ENCODE measurements around the gene FGF19.
"Not testable (repeated sequence)": the region's sequence is repeated elsewhere in the genome, so short reads cannot be mapped to it uniquely, and the experiment has no call there.

The FGF19 gene

GRCh38 chr11:69696749-69697468 is 6.9 kb downstream of the FGF19 start:
- DNase-seq (ENCODE audit: low read depth in 2 of 3, low spot score in 1 of 3): no peak

- DNase-seq (ENCODE audit: low read depth in 2 of 3, low spot score in 1 of 3): not testable (repeated sequence)
Measured at GRCh38 chr11:69695995-69696394, 7.8 kb downstream of the FGF19 start.

GRCh38 chr11:69695581-69695980 is 8.2 kb downstream of the FGF19 start:
- DNase-seq (ENCODE audit: low read depth in 2 of 3, low spot score in 1 of 3): no peak

DNA sequence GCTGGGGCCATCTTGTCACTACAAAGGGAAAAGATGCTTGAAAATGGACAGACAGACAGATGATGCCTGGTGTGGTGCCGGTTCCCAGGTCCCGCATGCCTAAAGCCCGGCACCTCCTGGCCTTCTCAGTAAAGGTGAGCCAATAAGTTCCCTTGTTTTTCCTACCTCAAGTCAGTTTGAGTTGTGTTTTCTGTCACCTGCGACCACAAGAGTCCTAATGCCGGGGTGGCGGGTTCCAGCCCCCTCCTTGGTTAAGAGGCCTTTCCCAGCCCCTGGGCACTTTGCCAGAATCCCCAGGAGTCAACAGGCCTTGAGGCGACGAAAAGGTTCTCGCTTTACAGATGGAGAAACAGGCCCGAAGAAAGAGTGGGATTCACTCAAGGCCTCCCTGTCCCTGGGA is 9.0 kb downstream of the FGF19 start:
- DNase-seq (ENCODE audit: low read depth in 2 of 3, low spot score in 1 of 3): no peak

DNA sequence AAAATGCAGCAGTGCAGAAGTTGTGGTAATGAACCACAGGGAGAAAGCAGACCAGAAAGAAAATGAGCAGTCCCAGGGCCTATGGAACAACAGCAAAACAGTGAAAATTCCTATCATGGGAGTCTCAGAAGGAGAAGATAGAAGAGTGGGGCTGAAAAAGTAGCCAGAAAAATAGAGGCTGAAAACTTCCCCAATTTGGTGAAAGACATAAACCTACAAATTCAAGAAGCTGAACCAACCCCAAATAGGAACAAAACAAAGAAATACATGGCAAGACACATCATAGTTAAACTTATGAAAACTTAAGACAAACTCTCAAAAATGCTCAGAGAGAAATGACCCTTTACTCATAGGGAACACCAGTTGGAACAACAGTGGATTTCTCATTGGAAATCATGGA is 11.4 kb downstream of the FGF19 start:
- DNase-seq (ENCODE audit: low read depth in 2 of 3, low spot score in 1 of 3): no peak

- DNase-seq (ENCODE audit: low read depth in 2 of 3, low spot score in 1 of 3): no peak
Measured at GRCh38 chr11:69691463-69691862, 12.4 kb downstream of the FGF19 start.

DNA sequence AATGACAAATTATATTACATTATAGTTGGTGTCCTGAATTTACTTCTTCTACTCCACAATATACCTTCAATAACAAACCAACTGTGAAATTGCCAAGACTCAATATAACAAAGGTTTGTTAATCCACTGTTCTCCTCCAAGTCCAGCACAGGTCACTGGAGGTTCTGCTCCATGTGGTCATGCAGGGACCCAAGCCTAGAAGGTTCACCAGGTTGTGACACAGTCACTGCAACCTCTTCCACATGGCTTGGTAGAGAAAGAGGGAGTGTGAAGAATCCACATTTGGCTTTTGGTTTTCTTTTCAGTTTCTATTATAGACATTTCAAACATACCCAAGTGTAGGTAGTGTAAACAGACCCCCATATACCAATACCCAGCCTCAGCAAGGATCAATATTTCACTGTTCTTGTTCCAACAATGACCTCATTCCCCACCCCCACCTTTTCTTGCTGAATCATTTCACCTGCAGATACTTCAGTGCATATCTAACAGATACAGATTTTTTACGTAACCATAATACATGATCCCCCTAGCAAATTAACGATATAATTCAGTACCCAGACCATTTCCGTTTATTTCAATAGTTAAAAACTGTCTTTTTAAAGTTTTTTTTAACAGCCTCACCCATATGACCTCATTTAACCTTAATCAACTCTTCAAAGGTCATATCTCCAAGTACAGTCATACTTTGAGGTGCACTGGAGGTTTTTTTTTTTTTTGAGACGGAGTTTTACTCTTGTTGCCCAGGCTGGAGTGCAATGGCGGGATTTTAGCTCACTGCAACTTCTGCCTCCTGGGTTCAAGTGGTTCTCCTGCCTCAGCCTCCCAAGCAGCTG is 14.1 kb downstream of the FGF19 start:
- DNase-seq (ENCODE audit: low read depth in 2 of 3, low spot score in 1 of 3): no peak

GRCh38 chr11:69687969-69688771 is 15.7 kb downstream of the FGF19 start:
- DNase-seq (ENCODE audit: low read depth in 2 of 3, low spot score in 1 of 3): not testable (repeated sequence)

DNA sequence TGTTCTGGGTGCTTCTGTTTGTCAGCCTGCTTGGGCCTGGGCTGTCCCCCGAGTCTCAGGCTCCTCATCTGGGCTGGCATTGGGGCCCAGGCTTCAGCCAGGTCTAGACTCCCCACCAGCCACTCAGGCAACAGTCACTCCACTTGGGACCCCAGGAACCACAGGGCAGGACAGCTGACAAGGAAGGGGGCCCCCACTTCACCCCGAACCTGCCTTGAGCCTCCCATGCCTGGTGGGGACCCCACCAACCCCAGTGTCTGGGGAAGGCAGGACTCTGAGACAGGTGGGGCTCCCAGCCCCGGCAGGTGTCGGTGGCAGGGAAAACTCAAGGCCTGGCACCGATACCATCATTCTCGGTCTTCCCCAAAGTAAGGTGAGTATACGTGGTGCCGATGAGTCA is 17.0 kb downstream of the FGF19 start:
- no peak for DNase-seq (ENCODE audit: low read depth in 2 of 3, low spot score in 1 of 3)

DNA sequence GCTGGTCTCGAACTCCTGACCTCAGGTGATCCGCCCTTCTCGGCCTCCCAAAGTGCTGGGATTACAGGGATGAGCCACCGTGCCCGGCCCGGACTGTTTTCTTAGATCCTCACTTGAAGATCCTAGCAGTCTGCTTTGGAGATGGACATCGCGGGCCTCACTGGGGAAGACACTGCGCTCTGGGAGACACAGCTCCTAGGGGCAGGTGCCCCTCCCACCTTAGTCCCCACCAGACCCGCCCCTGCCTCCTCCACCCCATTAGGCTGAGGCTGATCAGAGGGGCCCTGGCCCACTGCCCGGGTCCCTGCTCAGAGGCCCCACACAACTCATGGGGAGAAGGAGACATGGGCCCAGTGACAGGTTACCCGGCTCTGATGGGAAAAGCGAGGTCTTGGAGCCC is 17.4 kb downstream of the FGF19 start:
- no peak for DNase-seq (ENCODE audit: low read depth in 2 of 3, low spot score in 1 of 3)

DNA sequence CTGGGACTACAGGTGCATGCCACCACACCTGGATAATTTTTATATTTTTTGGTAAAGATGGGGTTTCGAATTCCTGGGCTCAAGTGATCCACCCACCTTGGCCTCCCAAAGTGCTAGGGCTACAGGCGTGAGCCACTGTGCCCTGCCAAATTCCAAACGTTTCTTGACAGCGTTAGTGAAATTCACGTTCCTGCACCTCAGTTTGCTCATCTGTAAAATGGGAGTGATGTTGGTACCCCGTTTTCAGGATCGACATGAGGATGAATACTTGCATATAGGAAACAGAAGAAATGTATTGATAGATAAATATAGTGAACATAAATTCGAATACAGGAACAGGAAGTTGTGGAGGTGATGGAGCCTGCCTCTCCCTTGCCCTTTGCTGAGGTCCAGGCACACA is 18.5 kb downstream of the FGF19 start:
- DNase-seq (ENCODE audit: low read depth in 2 of 3, low spot score in 1 of 3): no peak

DNA sequence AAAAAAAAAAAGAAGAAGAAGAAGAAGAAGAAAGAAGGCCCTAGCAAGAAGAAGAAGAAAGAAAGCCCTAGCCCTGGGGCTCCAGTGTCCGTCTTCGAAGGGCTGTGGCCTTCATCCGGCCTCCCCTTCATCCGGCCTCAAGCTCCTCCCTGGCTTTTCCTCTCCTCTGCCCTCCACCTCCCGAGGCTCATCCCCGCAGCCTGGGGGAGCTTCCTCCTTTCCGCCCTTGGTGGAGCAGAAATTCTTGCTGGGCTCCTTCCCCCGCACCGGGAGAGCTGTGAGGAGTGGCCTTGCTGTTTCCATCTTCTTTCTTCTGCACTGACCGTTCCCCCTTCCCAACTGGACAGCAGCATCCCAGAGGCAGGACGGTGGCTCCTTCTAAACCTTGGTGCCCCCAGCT is 19.2 kb downstream of the FGF19 start:
- DNase-seq (ENCODE audit: low read depth in 2 of 3, low spot score in 1 of 3): no peak

GRCh38 chr11:69683764-69684333 is 20.0 kb downstream of the FGF19 start:
- no peak for DNase-seq (ENCODE audit: low read depth in 2 of 3, low spot score in 1 of 3)

GRCh38 chr11:69682681-69683326 is 21.0 kb downstream of the FGF19 start:
- DNase-seq (ENCODE audit: low read depth in 2 of 3, low spot score in 1 of 3): no peak

DNA sequence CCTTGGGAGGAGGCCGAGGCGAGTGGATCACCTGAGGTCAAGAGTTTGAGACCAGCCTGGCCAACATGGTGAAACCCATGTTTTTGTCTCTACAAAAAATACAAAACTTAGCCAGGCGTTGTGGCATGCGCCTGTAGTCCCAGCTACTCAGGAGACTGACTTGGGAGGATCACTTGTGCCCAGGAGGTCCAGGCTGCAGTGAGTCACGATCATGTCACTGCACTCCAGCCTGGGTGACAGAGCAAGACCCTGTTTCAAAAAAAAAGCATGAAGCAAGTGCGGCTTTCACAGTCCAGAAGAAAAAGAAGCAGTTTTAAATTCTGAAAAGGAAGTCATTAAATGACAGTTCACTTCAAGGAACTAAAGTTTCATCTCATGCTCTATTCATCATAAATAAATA is 21.6 kb downstream of the FGF19 start:
- no peak for DNase-seq (ENCODE audit: low read depth in 2 of 3, low spot score in 1 of 3)

DNA sequence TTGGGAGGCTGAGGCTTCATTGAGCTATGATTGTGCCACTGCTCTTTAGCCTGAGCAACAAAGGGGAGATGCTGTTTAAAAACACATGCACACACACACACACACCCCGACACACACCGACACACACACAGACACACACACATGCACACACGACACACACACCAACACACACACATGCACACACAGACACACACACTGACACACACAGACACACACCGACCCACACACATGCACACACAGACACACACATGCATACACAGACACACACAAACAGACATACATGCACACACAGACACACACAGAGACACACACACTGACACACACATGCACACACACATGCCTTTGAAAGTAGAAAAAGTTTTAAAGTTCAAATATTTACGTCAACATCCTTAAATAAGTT is 23.1 kb downstream of the FGF19 start:
- DNase-seq (ENCODE audit: low read depth in 2 of 3, low spot score in 1 of 3): no peak

- DNase-seq (ENCODE audit: low read depth in 2 of 3, low spot score in 1 of 3): no peak
Measured at GRCh38 chr11:69677749-69678148, 26.1 kb downstream of the FGF19 start.

- DNase-seq (ENCODE audit: low read depth in 2 of 3, low spot score in 1 of 3): peak; percentile 87 to 94 (median 89)
Measured at GRCh38 chr11:69674886-69675714, 28.7 kb downstream of the FGF19 start, which contains the start of gene LTO1. Gene LTO1, minus strand, starts transcription at chr11:69675353. Its CDS starts 114 bp downstream, at chr11:69675239.

DNA sequence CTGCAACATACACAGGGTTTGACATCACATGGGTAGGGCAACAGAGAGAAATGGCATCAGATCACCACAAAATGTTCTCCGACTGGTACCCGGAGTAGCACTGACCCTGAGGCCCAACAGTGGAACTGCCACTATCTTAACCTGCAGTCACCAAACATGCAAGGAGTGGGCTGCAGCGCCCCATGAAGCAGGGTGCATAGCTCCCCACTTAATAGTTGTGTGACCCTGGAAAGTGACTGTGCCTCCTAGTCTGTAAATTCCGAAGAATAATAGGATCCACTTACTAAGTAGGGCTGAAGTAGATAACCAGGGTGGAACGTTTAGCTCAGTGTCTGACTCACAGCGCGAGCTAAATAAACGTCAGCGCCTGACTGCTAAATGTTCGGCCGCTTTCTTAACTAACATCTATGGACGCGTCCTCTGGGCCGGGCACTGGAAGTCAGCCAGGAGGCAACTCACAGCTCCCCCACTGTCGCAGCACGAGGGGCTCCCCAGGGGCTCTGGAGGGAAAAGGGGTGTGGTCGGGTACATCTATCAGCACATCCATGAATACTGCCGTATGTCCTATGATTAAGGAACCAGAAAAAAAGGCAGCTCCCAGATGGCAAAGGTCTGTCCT is 29.4 kb downstream of the FGF19 start:
- DNase-seq (ENCODE audit: low read depth in 2 of 3, low spot score in 1 of 3): no peak
